A673 (cell line): Measurements from ENCODE around the gene MSS51.

Experiments
- CTCF ChIP-seq: fragments of 300-800, 200-600 bp; sonication (generic); conservative IDR thresholded peaks from 2 replicates; pipeline ENCODE4 v1.5.1; 2017; ENCODE audit warnings: low read depth, mild to moderate bottlenecking, antibody characterized with exemption, low read length, moderate library complexity, mixed read lengths
- EZH2 ChIP-seq: fragments of 200-600 bp; sonication (generic); IDR thresholded peaks from 2 replicates; pipeline ENCODE4 v1.6.1; 2017; ENCODE audit warnings: borderline replicate concordance, low read depth, mild to moderate bottlenecking, mixed read lengths, antibody characterized with exemption, low read length; ENCODE audit not compliant: poor library complexity, severe bottlenecking

- TF ChIP-seq CTCF (no peak), EZH2 (no peak)
Observed at GRCh38 chr10:73379064-73379748, 54.2 kb downstream of the MSS51 start.
